Fibroblast of lung (primary cell): ENCODE results near the gene GPR55. TPM values are rescaled to one million over a fixed set of nuclear protein-coding genes. Genes with fewer than 3 reads are reported as not detected.

Experiments used
- DNase-seq, 2 donors: peaks; one replicate each; pipeline versions ENCODE4 v3.0.0 to v3.0.0-alpha.2; 2010; ENCODE audit warnings: low read depth in 2 of 2
- H2AFZ ChIP-seq: 2 replicates; pipeline ENCODE4 v1.5.1; 2012; ENCODE audit warnings: low read length, control low read depth, inconsistent platforms
- H3K27ac ChIP-seq: 2 replicates; pipeline ENCODE4 v1.5.1; 2011; ENCODE audit warnings: low read length, control low read depth; ENCODE audit not compliant: insufficient read depth
- H3K27me3 ChIP-seq: 2 replicates; pipeline ENCODE4 v1.5.1; 2011; ENCODE audit warnings: mild to moderate bottlenecking, low read length; ENCODE audit not compliant: control insufficient read depth, insufficient read depth
- H3K36me3 ChIP-seq: 2 replicates; pipeline ENCODE4 v1.5.1; 2011; ENCODE audit warnings: low read length; ENCODE audit not compliant: control insufficient read depth, insufficient read depth
- H3K4me1 ChIP-seq: 2 replicates; pipeline ENCODE4 v1.5.1; 2011; ENCODE audit warnings: low read length; ENCODE audit not compliant: control insufficient read depth, insufficient read depth; ENCODE audit errors: extremely low read depth
- H3K4me2 ChIP-seq: 2 replicates; pipeline ENCODE4 v1.5.1; 2011; ENCODE audit warnings: low read length, control low read depth; ENCODE audit not compliant: insufficient read depth; ENCODE audit errors: extremely low read depth
- H3K4me3 ChIP-seq, 4 experiments: fragments of 200-600 bp in 1 of 4; sonication (generic) in 1 of 4; replicated peaks in 1 of 4; 2 replicates each; pipeline ENCODE4 v1.5.1; 2011 to 2016; ENCODE audit warnings: low read length in 4 of 4, low read depth in 3 of 4, mild to moderate bottlenecking in 3 of 4, control low read depth in 2 of 4, inconsistent platforms in 1 of 4, mixed read lengths in 1 of 4; ENCODE audit not compliant: insufficient read depth in 1 of 4; ENCODE audit errors: control extremely low read depth in 1 of 4
- H3K79me2 ChIP-seq: 2 replicates; pipeline ENCODE4 v1.5.1; 2012; ENCODE audit warnings: mild to moderate bottlenecking, low read length, inconsistent platforms; ENCODE audit not compliant: control insufficient read depth, insufficient read depth
- H3K9ac ChIP-seq: 2 replicates; pipeline ENCODE4 v1.5.1; 2011; ENCODE audit warnings: mild to moderate bottlenecking, low read length, control low read depth; ENCODE audit not compliant: insufficient read depth
- H3K9me3 ChIP-seq: 2 replicates; pipeline ENCODE4 v1.5.1; 2012; ENCODE audit warnings: low read depth, low read length; ENCODE audit not compliant: control insufficient read depth, insufficient read depth
- H4K20me1 ChIP-seq: 2 replicates; pipeline ENCODE4 v1.5.1; 2011; ENCODE audit warnings: low read length; ENCODE audit not compliant: control insufficient read depth, insufficient read depth; ENCODE audit errors: extremely low read depth
- CTCF ChIP-seq, 2 donors: IDR thresholded peaks in 1 of 2; conservative IDR thresholded peaks in 1 of 2; 1 replicate in 1 of 2; 2 replicates in 1 of 2; pipeline ENCODE4 v1.5.1; 2011 to 2012; ENCODE audit warnings: low read length in 2 of 2, control low read depth in 1 of 2, inconsistent platforms in 1 of 2, low read depth in 1 of 2, mild to moderate bottlenecking in 1 of 2
- EZH2 ChIP-seq: IDR thresholded peaks from 2 replicates; pipeline ENCODE4 v1.5.1; 2012; ENCODE audit warnings: low read length, control low read depth, mild to moderate bottlenecking; ENCODE audit errors: missing control alignments
- polyA plus RNA-seq, 2 donors: library from polyadenylated mRNA; depleted of rRNA in 1 of 2; stranded (reverse) in 1 of 2; unstranded in 1 of 2; fragments of >200 nt; gene quantifications; 2 replicates each; pipeline ENCODE4 v1.2.1, GENCODE V29; 2011 to 2012; ENCODE audit warnings: missing spikeins in 1 of 2
- total RNA-seq: library from RNA; depleted of rRNA; stranded (reverse); fragments of >200 nt; gene quantifications from 2 replicates; pipeline ENCODE4 v1.2.1, GENCODE V29; 2014

The GPR55 gene
- total and polyA plus RNA-seq, 2 donors (not counting 1 experiment from before 2014, with no cell fraction given), result not detected

- DNase-seq, result no peak
- H3K36me3 ChIP-seq, result no peaks in the 10 kb centered on the region
- H3K79me2 ChIP-seq, result no peaks in the 10 kb centered on the region
- no peaks in the 10 kb centered on the region for H3K9me3 ChIP-seq
- no peaks in the 10 kb centered on the region for H3K27me3 ChIP-seq
- no peak overlapping the region for H2AFZ ChIP-seq
- no peak overlapping the region for H3K4me2 ChIP-seq
- no peak overlapping the region for H3K27ac ChIP-seq
- no peak for TF ChIP-seq CTCF (conservative IDR thresholded peaks at IDR 0.05 in 1 of 2, IDR thresholded peaks at IDR 0.05 in 1 of 2; ENCODE audit: low read depth in 1 of 2, low read length in 2 of 2)
- TF ChIP-seq EZH2, result no peak
- no peak overlapping the region for H3K4me3 ChIP-seq
- no peak overlapping the region for H3K9ac ChIP-seq
- no peaks in the 10 kb centered on the region for H3K4me1 ChIP-seq
- H4K20me1 ChIP-seq, result no peaks in the 10 kb centered on the region
These were observed 22.9 kb upstream of the GPR55 start for GRCh38 chr2:230947908-230948365.

- H3K4me3 ChIP-seq, result no peak overlapping the region
- no peak overlapping the region for H3K27ac ChIP-seq
- no peak overlapping the region for H3K9ac ChIP-seq
- H3K4me2 ChIP-seq, result no peak overlapping the region
- no peak for DNase-seq
- no peak overlapping the region for H2AFZ ChIP-seq
- H3K27me3 ChIP-seq, result no peaks in the 10 kb centered on the region
- no peaks in the 10 kb centered on the region for H3K4me1 ChIP-seq
- no peaks in the 10 kb centered on the region for H4K20me1 ChIP-seq
- TF ChIP-seq EZH2 (no peak), CTCF (conservative IDR thresholded peaks at IDR 0.05 in 1 of 2, IDR thresholded peaks at IDR 0.05 in 1 of 2; ENCODE audit: low read depth in 1 of 2, low read length in 2 of 2) (no peak)
- no peaks in the 10 kb centered on the region for H3K9me3 ChIP-seq
- H3K79me2 ChIP-seq, result no peaks in the 10 kb centered on the region
- no peaks in the 10 kb centered on the region for H3K36me3 ChIP-seq
These were observed 22.2 kb upstream of the GPR55 start for GRCh38 chr2:230947235-230947576.

- no peaks in the 10 kb centered on the region for H3K4me1 ChIP-seq
- H3K9ac ChIP-seq, result no peak overlapping the region
- H3K27me3 ChIP-seq, result no peaks in the 10 kb centered on the region
- DNase-seq, result no peak
- no peak overlapping the region for H2AFZ ChIP-seq
- no peaks in the 10 kb centered on the region for H3K36me3 ChIP-seq
- no peaks in the 10 kb centered on the region for H3K9me3 ChIP-seq
- no peak overlapping the region for H3K27ac ChIP-seq
- no peaks in the 10 kb centered on the region for H4K20me1 ChIP-seq
- H3K79me2 ChIP-seq, result no peaks in the 10 kb centered on the region
- no peak overlapping the region for H3K4me2 ChIP-seq
- H3K4me3 ChIP-seq, result no peak overlapping the region
- TF ChIP-seq CTCF (conservative IDR thresholded peaks at IDR 0.05 in 1 of 2, IDR thresholded peaks at IDR 0.05 in 1 of 2; ENCODE audit: low read depth in 1 of 2, low read length in 2 of 2) (no peak), EZH2 (no peak)
These were observed 21.6 kb upstream of the GPR55 start for GRCh38 chr2:230946429-230947234.
